NB4 (cell line): ENCODE measurements around the gene HDX.

ENCODE experiments used
- DNase-seq: peaks from one replicate; pipeline ENCODE4 v3.0.0; 2010; ENCODE audit warnings: low read depth
- H3K4me3 ChIP-seq: one replicate; pipeline ENCODE4 v1.5.1; 2011; ENCODE audit warnings: mild to moderate bottlenecking, low read depth, low read length, moderate library complexity
- MYC ChIP-seq: IDR thresholded peaks from 2 replicates; pipeline ENCODE4 v1.6.1; 2011; ENCODE audit warnings: low read depth, low read length
- POLR2A ChIP-seq: IDR thresholded peaks from 2 replicates; pipeline ENCODE4 v1.6.1; 2011; ENCODE audit warnings: mild to moderate bottlenecking; ENCODE audit not compliant: insufficient read length; ENCODE audit errors: extremely low read depth
- TF ChIP-seq, protein P1 (sequence below): IDR thresholded peaks from one replicate; pipeline ENCODE4 v1.5.1; 2012; ENCODE audit warnings: low read depth, low read length
- TF ChIP-seq, protein P2 (sequence below): IDR thresholded peaks from 2 replicates; pipeline ENCODE4 v1.6.1; 2011; ENCODE audit warnings: low read depth, low read length

HDX gene

DNA sequence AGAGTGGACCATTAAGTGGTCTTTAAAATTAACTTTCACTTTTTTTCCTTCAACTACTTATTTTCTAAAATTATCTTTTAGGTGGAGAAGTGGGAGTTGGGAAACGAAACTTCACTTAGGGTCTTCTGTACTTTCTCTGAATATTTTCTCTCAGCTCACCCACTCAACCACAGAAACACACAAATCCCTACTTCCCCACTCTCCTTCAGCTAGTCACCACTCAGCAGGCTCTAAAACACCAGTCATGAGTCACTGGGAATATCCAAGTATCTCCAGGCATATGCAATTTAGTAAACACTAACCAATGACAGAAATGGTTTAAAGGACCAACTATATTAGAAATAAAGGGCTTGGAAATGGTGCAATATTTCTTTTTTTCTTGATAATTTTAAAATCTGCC is 161.3 kb downstream of the HDX start:
- TF ChIP-seq MYC (no peak), POLR2A (no peak)
- TF ChIP-seq, protein P1, sequence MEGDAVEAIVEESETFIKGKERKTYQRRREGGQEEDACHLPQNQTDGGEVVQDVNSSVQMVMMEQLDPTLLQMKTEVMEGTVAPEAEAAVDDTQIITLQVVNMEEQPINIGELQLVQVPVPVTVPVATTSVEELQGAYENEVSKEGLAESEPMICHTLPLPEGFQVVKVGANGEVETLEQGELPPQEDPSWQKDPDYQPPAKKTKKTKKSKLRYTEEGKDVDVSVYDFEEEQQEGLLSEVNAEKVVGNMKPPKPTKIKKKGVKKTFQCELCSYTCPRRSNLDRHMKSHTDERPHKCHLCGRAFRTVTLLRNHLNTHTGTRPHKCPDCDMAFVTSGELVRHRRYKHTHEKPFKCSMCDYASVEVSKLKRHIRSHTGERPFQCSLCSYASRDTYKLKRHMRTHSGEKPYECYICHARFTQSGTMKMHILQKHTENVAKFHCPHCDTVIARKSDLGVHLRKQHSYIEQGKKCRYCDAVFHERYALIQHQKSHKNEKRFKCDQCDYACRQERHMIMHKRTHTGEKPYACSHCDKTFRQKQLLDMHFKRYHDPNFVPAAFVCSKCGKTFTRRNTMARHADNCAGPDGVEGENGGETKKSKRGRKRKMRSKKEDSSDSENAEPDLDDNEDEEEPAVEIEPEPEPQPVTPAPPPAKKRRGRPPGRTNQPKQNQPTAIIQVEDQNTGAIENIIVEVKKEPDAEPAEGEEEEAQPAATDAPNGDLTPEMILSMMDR: no peak
- TF ChIP-seq, protein P2, sequence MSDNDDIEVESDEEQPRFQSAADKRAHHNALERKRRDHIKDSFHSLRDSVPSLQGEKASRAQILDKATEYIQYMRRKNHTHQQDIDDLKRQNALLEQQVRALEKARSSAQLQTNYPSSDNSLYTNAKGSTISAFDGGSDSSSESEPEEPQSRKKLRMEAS: no peak
- DNase-seq: no peak
- H3K4me3 ChIP-seq: no peak overlapping the region

DNA sequence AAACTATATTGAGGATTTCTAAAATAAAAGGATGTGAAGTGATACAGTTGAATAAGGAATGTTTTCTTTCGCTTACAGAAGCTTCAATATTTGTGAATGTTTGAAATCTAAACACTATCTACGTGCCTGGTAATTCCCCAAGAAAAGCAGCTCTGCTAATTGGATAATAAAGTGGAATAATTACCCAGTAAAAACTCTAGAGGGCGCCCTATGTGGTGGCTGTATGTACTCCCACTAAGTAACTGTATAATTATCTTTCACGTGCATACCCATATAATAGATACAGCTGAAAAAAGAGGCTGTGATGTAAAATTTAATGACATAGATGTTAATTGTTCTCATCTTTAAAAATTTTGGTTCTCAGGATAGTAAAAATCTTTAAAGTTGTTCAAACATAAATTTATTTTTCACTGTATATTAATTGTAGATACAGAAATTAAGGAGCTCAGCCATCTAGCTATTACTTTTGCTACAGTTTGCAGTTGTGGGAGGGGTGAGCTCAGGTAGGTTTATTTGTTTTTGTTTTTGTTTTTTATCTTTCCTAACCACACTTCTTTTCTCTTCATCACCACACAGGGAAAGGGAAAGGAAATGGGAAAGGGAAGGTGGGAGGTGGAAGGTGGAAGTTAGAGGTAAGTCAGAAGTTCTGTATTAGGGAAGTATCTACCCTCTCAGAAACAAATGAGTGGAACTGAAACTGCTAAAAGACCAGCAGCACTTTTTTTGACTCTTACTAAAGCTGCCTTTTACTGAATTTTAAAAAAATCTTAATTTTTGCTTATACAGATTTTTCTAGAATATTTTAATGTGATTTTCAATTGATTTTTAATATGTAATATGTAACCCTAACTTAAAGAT is 162.5 kb downstream of the HDX start:
- peak; percentile 19 for DNase-seq
- TF ChIP-seq, protein P1: peak; percentile 31
- TF ChIP-seq POLR2A (no peak), MYC (no peak)
- TF ChIP-seq, protein P2: no peak
- no peak overlapping the region for H3K4me3 ChIP-seq

DNA sequence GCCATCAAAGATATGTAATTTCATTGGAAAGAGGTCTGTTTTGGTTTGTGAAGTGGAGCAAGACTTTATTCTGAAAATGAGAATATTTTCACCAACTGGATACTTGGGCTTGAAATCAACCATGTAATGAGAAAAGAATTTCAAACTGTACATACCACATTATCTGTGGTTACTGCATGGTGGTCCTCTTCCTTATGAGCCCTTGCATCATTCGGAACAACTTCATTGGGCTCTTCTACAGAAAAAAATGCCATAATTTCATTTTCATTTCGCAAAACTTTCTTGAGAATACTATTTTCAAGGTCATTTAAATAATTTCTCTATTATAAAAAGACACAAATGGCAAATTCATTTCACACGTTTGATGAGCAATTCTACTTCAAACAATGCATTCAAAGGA is 165.6 kb downstream of the HDX start:
- TF ChIP-seq POLR2A: no peak
- TF ChIP-seq, protein P1: no peak
- TF ChIP-seq MYC: no peak
- TF ChIP-seq, protein P2: no peak
- DNase-seq: no peak
- no peak overlapping the region for H3K4me3 ChIP-seq

DNA sequence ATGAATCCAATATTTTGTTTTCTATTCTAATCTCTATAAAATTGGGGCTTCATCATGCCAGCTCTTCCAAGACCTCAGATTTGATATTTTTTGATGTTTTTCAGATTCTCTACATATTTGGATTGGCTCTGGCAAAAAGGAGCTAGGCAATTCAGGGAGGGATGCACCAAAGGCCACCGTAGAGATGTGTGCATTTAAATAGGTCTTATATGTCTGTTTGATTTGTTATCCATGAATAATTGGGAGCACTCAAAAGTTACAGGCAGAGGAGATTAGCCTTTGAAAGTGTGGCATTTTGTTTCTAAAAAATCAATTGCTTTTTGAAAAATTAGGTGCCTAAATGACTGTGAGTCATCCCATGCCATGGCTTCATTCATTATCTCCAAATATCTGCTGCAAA is 167.1 kb downstream of the HDX start:
- no peak for DNase-seq
- no peak overlapping the region for H3K4me3 ChIP-seq
- TF ChIP-seq MYC (no peak), POLR2A (no peak)
- TF ChIP-seq, protein P2: no peak
- TF ChIP-seq, protein P1: no peak

DNA sequence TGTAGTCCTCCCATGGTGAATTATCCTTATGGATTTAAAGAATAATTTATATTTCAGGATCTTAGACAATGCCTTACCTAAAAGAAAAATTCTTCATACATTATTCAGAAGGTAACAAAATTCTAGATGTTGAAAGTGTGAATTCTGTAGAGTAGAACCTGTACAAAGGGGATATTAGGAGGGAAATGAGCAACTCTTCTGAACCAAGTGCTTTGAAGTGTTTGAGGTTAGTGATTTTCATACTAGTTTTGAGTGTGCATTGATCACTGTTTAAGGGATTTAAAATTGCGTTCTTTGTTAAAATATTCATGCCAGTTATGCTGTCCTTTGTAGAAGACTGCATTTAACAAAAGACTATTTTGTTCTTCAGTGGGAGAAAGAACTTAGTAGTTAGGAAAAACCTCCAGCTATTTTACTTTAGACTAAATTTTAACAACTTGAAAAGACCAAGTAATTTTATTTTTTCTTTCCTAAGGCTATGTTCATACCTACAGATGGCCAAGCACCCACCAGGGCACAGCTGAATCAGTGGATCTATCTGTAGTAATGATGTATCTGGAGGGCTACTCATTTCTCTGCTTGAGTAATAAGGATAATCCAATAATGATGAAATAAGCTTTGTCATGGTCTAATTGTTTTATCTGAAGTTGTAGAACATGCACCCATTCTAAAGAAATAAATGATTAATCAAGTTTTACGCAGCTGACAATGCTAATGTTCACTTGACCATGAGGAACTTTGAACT is 180.0 kb downstream of the HDX start:
- TF ChIP-seq, protein P1: no peak
- TF ChIP-seq, protein P2: no peak
- TF ChIP-seq POLR2A: no peak
- TF ChIP-seq MYC: no peak
- no peak overlapping the region for H3K4me3 ChIP-seq
- DNase-seq: no peak
